Activated CD8-positive, alpha-beta memory T cell treated with anti-CD3 and anti-CD28 coated beads for 4 hours (primary cell): ENCODE measurements around the gene PUM1.

ENCODE experiments used
- DNase-seq, 2 donors: peaks; one replicate each; pipeline ENCODE4 v3.0.0-alpha.2; 2020; ENCODE audit warnings: low read depth in 2 of 2

Gene PUM1

DNA sequence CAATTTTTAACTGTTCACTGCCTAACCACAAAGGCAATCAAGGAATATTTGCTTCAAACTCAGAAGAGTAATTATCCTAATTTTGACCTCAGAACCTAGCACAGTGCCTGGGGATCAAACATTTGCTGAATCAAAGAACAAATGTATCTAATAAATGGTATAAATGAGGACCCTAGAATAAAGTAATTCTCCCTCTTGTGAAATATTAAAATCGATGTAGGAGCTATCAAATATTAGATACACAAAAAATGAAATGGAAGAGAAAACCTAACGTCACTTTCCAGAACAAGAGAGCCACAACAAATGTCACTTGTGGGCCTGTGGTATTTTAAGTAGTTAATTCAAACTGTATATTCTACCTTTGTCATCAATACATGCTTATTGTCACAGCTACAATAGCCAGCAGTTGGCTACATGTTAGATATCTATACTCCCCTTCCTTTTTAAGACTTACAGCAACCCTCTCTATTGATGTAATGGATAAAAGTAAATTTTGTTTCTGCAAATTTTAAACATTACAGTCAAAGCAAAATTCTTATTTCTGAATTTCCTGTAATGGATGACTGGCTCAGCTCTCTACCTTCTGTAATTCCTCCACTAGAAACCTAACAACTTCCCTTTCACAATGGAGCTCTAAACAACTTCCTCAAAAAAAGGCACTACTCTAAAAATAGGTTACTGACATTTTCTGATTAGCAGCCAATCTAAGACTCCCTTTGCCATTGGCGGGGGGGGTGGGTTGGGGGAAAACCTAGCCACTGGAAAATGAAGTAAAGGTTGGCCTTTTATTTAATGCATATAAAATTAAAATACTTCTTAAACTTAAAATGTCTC, 37.6 kb downstream of the PUM1 start:
- DNase-seq = no peak

DNA sequence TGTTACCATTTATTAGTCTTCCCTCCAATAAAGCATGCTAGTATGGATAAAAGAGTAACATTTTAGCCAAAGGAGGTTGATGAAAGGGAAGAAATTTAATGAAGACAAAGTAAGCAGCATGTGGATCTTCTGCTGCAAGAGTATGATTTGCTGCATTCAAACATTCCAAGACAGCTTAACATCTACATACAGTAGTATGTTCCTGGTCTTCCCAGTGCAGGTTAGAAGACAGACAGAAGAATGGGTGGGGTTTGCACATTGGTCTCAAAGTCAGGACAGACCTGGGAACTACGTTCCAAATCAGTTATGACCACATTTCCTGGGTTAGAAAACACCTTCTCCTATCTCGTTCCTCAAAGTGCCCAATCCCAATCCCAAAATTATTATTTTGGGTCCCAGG, 43.3 kb downstream of the PUM1 start:
- DNase-seq = no peak

DNA sequence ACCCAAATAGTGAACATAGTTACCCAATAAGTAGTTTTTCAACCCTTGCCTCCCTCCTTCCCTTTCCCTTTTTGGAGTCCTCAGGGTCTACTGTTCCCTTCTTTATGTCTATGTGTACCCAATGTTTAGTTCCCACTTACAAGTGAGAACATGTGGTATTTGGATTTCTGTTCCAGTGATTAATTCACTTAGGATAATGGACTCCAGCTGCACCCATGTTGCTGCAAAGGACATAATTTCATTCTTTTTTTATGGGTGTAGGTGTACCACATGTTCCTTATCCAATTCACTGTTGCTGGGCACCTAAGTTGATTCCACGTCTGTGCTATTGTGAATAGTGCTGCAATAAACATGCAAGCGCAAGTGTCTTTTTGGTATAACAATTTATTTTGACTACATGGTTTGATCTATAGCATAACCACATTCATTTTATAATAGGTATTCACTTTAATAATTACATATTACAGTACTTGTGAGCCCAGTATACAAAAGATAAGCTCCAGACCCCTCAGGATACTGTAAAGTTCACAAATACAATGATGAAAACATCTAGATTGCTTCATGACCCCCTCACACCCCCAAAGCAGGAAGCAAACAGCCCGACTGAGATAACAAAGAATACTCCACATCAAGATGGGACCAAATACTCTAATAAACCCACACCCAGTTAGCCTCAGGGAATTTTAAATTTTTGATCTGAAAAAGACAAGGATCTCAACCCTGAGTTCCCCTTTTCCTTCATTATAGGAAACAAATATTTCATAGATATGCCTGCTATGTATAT, 45.3 kb downstream of the PUM1 start:
- DNase-seq = no peak

DNA sequence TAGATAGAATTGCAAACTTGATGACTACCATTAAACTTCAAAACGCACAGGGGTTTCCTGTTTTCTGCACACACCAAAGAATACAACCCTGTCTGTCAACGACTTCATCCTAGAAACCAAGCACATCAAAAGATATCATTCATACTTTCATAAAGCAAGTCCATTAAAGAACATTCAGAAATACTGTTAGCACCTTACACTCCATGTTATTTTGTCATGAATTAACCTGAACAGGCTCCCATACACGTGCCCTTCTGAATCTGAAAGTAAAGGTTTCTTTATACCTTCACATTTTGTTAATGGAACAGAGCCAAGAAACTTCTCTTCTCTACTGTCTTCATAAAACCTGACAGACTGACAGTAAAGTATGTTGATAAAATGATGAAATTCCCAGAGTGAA, 46.1 kb downstream of the PUM1 start:
- no peak for DNase-seq

DNA sequence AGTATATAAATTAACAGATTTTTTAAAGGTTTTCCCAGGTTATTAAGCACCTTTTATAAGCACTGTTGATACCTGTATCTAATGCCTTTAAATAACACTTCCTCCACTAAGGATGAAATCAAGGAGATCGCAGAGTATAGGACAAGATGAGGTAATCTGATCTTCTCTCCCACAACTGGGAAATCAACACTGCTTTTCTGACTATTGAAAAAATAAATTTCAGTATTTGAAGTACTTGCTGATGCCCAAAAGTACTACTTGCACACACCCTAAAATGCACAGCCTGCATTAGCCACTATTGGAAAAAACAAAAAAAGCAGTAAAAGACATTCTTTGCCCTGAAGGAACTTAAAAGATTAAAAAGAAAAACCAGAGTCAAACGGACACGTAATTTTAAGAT, 48.6 kb downstream of the PUM1 start:
- no peak for DNase-seq

DNA sequence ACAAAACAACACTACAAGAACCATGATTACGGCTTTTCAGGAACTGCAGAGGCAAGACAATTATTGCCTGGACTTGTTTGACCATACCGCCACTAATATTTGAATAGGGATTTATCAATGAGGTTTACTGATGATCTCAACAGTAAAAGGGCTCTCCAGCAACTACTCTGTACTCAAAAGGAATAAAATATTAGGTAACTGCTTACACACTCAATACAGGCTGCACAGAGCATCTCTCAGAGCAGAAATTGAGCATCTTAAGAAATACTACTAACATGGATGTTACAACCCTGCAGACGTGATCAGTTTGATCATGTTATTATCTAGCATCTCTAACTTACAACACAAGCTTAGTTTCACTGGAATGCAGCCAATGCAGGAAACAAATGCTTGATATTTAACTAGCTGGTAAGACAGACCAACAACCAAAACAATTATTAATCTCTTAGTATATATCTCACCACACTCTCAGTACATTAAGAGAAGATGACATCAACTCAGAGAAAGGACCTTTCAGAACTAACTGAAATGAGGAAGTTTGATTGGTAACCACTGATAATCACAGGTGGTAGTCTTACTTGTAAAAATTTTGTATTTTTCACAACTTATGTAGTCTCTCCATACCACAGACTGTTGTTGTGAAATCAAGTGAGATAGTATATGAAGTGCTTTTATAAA, 52.2 kb downstream of the PUM1 start:
- no peak for DNase-seq

DNA sequence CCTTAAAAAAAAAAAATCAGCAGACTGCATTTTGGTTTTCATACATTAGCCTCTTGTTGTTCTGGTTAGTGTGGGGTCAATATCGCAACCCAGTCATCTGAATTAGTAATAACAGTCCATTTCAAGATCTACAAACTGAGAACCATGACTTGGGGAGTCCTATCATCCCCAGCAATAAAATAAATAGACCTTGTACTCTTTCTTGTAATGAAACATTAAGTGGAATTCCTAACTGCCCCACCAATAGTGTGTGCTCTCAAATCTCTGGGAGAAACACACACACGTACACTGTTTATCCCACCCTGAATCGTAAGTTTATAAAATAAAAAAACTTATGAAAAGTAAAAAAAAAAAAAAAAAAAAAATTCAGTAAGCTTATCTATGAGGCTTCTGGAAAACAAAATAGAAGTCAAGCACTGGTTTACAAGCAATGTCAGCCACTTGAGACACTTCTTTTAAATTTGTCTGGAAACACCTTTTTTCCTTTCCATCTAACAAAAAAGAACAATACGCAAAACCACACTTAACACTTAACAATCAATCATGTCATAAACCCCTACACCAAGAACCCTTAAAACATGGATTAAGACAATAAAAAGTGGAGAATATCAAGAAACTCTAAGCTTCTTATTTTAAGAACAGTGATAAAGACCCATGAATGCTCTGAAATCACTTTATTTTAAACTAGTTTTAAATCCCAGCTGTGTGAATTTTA, 53.1 kb downstream of the PUM1 start:
- no peak for DNase-seq

DNA sequence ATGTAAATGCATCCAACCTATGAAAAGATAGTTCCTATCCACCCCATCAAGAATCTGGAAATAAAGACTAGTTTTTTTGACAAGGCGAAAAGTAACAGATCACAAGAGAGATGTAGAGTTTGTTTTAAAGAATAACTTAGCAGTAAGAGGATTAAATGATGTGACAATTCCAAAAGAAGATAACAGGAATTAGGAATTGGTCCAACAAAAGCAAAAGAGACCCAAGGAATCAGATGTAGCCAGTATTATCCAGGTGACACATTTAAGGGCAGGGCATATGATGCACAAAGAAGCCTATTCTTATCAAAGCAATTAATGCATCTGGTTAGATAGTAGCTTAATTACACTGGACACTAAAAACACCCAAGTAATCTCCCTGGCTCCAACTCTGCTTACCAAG, 53.8 kb downstream of the PUM1 start:
- no peak for DNase-seq

DNA sequence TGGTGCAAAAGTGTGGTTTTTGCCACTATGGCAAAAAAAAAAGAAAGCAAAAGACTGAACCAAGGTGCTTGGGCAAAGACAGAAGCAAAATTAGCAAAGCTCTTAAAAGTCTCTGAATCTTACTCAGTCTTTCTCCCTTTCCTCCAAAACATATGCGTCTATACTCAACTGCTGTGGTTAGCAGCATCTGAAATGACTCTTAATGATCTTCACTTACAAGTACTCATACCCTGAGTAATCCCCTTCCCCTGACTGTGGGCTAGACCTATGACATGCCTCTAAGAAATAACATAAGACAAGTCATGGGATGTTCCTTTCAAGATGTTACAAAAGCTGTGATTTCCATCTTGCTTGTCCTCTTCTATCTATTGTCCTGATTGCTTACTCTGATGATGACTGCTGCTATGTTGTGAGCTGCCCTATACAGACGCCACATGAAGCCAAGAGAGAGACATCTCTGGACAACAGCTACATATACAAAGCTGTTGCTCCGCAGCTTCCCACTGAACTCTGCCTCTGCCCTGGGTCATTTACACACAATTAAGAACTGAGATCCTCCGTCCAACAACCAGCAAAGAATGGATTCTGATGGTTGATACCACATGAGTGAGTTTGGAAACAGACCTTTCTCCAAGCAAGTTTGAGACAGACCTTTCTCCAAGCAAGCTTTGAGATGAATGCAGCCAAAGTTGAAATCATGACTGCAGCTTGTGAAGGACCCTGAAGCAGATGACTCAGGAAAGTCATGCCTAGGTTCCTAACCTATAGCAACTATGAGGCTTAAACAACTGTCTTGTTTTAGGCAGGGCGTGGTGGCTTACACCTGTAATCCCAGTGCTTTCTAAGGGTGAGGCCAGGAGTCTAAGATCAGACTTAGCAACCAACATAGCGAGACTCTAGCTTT, 55.2 kb downstream of the PUM1 start:
- peak in 1 of 2 donors; percentile 19 for DNase-seq

DNA sequence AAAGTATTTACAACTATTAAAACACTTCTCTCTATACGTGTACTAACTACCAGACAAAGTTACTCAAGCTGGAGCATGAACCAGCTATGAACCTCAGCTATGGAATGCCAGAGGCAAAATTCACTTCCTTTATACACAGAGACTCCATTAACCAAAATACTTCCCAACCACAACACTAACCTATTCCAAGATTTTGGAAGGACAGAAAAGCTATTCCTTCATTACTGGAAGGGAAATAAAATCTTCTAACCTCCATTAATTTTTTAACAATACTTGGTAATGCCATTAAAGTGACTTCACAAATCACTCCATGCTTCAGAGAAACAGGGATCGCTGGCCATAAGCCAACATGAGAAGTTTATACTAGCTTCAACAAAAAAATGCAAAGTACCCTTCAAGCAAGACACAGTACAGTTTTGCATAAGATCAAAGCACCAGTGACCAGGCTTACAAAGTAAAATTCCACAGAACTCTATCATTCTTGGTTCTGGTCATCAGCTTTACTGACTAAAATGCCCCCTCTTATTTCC, 58.0 kb downstream of the PUM1 start:
- DNase-seq = no peak

DNA sequence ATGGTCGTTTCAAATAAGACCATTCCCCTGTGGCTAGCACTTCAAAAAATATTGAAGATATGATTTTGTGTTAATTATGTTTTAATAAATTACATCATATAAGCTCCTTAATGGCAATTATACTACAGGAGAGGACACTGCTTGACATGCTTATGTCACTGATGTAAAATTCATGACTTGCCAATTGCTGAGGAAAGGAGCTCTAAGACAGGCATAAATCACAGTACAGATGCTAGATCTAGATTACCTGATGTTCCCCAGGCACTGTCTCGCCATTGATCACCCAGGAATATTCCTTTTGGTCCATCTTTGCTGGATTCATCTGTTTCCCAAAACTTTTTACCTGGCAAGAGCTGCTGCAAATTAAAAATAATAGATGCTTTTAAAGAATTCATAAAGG, 58.8 kb downstream of the PUM1 start:
- no peak for DNase-seq

DNA sequence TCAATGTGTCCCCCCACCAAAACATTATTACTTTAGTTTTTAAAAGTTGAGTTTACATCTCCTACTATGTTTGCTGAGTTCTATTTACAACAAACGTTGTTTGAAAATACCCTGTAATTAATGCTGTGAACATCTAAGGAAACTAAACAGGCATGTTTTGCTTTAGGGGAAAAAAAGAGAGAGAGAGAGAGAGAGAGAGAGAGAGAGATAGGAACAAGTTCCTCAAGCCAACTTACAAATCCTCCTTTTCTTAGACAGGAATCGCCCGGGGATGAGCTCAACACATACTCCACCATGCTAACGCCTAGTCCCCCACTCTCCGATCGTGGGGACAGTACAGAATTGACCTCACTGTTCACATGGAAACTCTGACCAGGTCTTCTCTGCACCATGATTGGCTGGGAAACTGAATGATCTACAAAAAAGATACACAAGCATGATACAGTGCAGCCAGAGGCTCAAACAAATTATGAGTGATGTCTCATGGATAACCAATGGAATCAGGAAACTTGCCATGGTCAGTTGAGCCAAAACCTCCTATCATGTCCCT, 59.8 kb downstream of the PUM1 start:
- DNase-seq = no peak

DNA sequence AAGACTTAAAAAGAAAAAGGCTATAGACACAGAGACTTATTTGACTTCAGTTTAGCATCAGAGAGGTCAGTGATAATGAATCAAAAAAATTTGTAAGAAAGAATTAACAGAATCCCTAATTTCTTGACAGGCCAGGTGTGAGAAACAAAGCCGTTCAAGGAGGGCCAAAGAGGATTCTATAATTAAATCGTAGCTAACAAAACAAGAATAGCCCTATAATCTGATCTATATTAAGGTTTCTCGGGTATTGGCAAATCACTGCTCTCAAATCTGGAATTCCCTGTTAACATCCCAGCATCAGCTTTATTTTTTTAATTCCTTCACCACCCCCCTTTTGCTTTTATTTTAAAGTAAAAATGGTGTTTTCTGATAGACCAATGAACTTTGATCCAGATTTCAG, 60.3 kb downstream of the PUM1 start:
- DNase-seq = no peak

DNA sequence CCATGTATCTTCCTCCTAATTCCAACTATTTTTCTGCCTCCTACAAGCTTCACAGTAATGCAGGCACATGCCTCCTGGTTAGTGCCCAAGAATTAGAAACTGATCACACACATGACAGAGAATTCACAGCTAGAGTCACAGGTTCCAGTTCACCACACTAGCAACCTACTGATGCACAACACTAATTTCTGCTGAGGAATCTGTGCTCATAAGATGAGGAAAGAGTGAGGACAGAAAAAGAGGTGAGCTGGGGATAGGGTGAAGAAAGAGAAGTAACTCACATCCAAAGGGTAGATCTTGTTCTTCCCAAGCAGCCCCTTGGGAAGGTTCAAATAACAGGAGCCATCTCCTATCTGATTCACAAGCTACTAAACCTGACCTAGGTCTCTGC, 61.3 kb downstream of the PUM1 start:
- DNase-seq = no peak

DNA sequence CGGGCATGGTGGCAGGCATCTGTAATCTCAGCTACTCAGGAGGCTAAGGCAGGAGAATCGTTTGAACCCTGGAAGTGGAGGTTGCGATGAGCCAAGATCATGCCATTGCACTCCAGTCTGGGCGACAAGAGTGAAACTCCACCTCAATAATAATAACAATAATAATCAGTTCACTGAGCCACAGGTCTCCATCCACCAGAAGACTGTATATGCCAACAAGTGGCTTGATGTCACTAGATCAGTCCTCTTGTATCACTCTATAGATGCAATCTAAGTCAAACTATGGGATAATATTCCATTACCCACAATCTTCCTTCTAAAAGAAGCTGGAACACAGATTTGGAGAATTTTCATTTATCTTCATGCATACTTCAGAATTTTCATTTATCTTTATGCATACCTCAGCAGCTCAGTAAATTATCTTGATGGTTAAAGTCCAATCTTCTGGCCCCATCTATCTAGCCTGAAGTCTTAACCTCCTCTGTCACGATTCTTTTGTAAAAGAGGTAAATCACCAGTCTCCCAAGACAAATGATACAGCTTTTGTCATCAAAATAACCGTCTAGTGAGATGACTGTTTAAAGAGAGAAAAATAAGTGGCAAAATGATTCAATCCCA, 61.8 kb downstream of the PUM1 start:
- DNase-seq = no peak

DNA sequence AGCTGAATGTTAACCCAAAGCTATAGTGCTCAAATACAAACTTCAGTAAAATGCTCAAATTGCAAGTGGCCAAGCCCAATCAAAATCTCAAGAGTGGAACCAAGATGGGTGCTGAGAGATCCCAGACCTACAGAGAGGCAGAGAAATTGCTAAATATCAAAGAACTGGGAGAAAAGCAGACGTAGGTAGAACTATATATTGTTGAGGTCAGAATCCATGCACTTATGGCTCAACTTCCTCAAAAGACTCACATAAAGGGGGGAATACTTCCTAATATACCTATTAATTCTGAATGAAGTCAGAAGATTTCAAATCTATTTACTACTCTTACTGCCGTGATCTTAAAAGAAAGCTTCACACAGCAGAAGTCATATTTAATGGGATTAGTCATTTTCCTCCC, 65.2 kb downstream of the PUM1 start:
- no peak for DNase-seq

DNA sequence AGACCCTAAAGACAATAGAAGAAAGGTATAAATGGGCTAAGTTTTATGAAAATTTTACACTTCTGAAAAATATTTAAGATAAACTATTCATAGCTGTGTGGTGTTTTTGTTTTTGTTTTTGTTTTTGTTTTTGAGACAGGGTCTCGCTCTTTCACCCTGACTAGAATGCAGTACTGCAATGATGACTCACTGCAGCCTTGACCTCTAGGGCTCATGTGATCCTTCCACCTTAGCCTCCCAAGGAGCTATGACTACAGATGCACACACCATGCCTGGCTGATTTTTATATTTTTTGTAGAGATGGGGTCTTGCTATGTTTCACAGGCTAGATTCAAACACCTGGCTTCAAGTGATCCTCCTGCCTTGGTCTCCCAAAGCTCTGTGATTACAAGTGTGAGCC, 66.6 kb downstream of the PUM1 start:
- no peak for DNase-seq

DNA sequence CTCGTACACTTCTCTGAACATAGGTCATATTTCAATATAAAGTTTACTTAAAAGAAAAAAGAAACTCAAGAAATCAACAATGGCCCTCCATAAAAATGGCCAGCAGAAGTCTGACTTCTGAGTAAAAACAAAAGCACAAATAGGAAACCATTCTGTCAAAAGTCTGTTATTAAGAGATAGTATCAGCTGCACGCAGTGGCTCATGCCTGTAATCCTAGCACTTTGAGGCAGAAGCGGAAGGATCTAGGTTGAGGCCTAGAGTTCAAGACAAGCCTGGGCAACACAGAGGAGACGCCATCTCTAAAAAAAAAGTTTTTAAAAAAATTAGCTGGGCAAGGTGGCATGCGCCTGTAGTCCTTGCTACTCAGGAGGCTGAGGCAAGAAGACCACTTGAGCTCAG, 67.3 kb downstream of the PUM1 start:
- no peak for DNase-seq

DNA sequence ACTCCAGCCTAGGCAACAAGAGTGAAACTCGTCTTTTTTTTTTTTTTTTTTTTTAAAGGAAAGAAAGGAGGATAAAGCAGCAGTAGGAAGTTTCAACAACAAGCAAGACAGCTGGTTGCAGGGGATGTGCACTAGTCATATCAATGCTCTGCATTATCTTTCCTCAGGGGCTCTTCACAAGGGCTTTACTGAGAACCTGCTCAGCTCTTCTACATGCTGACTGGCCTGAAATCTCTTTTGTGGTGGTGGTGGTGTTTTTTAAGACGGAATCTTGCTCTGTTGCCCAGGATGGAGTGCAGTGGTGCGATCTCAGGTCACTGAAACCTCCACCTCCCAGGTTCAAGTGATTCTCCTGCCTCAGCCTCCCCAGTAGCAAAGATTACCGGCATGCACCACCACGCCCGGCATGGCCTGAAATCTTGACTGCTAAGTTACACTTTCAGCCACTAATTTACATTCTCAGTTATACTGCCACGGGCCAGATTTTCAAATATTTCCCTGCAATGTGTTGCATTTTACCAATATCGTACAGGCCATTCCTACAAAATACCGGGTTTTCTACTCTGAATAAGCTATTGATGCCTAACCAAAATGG, 68.0 kb downstream of the PUM1 start:
- no peak for DNase-seq
